ENCODE data around the gene UIMC1.

DNA sequence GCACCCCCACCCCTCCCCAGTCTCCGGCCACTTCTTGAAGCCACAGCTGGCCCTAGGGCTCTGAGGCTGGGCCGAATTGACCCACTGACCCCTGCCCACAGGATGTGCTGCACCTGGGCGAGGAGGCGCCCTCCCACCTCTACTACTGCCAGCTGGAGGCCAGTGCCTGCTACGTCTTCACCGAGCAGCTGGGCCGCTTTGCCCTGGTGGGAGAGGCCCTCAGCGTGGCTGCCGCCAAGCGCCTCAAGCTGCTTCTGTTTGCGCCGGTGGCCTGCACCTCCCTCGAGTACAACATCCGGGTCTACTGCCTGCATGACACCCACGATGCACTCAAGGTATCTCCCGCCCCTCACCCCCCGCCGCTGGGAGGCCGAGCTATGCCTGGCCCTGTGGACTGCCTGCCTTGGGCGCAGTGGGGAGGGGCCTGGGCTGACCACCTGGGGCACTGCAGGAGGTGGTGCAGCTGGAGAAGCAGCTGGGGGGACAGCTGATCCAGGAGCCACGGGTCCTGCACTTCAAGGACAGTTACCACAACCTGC, 128.7 kb downstream of the UIMC1 start:
- TF ChIP-seq, protein P1, sequence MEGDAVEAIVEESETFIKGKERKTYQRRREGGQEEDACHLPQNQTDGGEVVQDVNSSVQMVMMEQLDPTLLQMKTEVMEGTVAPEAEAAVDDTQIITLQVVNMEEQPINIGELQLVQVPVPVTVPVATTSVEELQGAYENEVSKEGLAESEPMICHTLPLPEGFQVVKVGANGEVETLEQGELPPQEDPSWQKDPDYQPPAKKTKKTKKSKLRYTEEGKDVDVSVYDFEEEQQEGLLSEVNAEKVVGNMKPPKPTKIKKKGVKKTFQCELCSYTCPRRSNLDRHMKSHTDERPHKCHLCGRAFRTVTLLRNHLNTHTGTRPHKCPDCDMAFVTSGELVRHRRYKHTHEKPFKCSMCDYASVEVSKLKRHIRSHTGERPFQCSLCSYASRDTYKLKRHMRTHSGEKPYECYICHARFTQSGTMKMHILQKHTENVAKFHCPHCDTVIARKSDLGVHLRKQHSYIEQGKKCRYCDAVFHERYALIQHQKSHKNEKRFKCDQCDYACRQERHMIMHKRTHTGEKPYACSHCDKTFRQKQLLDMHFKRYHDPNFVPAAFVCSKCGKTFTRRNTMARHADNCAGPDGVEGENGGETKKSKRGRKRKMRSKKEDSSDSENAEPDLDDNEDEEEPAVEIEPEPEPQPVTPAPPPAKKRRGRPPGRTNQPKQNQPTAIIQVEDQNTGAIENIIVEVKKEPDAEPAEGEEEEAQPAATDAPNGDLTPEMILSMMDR (conservative IDR thresholded peaks at IDR 0.05 in 1 of 2, IDR thresholded peaks at IDR 0.05 in 1 of 2; ENCODE audit: extremely low read depth in 1 of 2, insufficient read depth in 1 of 2, low read depth in 1 of 2, low read length in 2 of 2) = no peak
- no peak for TF ChIP-seq EZH2 (IDR thresholded peaks at IDR 0.05; ENCODE audit: borderline replicate concordance, low read length)
